Measurements from ENCODE around the gene HMGCL.

- TF ChIP-seq PRDM4 (tag by site-specific recombination; IDR thresholded peaks at IDR 0.05) (no peak), PBX3 (CRISPR knock-in tag; IDR thresholded peaks at IDR 0.05) (no peak), HOXD13 (CRISPR knock-in tag; IDR thresholded peaks at IDR 0.05; ENCODE audit: borderline replicate concordance) (no peak), ZNF133 (tag by site-specific recombination; IDR thresholded peaks at IDR 0.05) (no peak)
- TF ChIP-seq, protein P1, sequence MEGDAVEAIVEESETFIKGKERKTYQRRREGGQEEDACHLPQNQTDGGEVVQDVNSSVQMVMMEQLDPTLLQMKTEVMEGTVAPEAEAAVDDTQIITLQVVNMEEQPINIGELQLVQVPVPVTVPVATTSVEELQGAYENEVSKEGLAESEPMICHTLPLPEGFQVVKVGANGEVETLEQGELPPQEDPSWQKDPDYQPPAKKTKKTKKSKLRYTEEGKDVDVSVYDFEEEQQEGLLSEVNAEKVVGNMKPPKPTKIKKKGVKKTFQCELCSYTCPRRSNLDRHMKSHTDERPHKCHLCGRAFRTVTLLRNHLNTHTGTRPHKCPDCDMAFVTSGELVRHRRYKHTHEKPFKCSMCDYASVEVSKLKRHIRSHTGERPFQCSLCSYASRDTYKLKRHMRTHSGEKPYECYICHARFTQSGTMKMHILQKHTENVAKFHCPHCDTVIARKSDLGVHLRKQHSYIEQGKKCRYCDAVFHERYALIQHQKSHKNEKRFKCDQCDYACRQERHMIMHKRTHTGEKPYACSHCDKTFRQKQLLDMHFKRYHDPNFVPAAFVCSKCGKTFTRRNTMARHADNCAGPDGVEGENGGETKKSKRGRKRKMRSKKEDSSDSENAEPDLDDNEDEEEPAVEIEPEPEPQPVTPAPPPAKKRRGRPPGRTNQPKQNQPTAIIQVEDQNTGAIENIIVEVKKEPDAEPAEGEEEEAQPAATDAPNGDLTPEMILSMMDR (tag by site-specific recombination; IDR thresholded peaks at IDR 0.05): no peak
These were observed 18.4 kb upstream of the HMGCL start for GRCh38 chr1:23843644-23844043.

Measured in HEK293 (cell line).